DMS 273 treated with DMSO at 0.1 percent for 48 hours (cell line): ENCODE measurements around the gene LLGL2.

Experiments
- DNase-seq: peaks from one replicate; lab custom pipeline; 2025; lab: John Stamatoyannopoulos, UW

LLGL2 gene

DNA sequence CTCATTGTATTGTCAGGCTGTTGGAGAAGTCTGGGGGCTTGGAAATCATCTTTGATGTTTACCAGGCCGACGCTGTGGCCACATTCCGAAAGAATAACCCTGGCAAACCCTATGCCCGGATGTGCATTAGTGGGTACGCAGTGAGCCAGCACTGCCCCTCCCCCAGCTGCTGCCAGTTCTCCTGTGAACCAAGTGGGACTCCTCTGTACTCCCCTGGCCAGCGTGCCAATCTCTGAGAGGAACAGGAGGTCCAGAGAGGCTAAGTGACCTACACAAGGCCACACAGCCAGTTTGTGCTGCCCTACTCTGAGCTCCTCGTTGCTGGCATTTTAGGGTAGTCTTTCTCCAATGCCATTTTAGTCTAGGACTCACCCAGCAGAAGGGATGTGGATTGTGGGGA, 1.9 kb upstream of the LLGL2 start:
- DNase-seq, result no peak

DNA sequence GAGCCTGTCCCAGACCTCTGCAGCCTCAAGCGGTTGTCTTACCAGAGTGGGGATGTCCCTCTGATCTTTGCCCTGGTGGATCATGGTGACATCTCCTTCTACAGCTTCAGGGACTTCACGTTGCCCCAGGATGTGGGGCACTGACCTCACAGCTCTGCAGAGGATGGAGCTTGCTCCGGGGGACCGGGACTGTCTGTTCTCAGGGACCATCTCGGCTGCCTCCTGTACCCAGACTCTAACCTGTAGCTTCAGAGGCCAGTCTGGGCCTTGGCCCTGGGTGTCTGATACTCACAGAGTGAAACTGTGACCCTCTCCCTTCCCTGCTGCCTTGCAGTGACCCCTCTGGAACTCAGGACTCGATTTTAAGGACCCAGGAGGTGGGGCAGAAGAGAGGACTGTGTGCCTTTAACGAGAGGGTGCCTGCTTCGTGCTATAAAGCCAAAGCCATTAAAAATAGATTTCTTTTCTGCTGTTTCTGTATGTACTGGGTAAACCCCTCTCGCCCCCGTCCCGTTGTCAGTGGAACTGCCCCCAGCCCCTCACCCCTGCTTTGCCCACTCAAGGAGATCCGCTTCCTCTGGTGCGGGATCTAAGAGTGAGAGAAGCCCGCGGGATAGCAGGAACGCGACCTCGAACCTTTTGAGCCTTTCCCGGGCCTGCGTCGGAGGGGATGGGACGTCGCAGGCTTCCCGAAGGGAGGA, 1.1 kb upstream of the LLGL2 start:
- no peak for DNase-seq

DNA sequence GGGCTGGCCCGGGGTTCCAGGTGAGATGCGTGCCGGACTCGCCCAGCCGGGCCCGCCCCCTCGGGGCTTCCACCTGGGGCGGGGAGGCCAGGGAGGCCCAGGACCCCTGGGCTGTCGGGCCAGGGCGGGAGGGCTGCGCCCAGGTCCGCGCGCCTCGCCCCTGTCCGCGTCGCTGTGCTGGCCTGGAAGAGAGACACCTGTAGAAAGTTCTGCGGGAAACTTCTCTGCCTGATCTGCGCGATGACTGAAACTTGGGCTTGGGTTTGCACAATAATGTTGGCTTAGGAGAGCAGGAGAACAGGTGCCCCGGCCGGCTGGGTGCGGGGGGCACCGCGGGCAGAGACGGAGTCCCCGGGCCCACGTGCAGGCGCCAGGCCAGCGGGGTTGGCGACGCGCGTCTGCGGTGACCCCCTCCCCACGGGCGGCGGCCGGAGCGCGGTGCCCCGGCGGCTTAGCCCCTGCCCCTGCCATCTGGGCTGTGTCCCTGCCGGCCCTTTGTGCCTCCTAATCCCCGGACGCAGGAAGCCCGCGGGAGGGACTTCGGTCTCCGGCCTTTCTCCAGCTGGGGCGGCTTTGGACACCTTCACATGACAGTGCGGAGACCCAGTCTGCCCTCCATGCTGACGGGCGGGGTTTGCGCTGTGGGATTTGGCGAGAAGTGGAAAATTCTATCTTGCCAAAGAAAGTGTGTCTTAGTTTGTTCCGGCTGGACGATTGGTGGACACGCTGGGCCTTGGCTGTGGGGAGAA, 483 bp downstream of the LLGL2 start:
- no peak for DNase-seq

DNA sequence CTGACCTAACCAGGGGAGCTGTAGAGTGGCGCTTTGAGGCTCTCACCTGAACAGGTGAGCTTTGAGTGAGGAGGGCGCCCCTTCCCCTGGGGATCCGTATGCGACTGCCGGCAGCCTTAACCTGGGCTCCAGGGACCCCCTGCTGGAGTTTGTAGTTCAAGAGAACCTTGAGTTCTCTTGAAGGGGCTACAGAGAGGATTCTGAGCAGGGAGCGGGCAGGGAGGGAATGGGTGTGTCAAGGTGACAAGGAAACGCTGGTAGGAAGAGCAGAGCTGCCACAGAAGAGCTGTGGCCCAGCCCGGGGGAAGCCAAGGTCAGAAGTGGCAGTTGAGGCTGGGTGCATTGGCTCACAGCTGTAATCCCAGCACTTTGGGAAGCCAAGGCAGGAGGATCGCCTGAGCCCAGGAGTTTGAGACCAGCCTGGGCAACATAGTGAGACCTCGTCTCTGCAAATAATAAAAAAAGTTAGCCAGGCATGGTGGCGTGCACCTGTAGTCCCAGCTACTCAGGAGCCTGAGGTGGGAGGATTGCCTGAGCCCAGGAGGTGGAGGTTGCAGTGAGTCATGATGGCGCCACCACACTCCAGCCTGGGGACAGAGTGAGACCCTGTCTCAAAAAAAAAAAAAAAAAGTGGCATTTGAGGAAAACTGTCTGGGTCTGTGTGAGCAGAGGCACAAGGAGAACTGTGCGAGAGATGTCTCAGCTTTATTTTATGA, 1.2 kb downstream of the LLGL2 start:
- no peak for DNase-seq

DNA sequence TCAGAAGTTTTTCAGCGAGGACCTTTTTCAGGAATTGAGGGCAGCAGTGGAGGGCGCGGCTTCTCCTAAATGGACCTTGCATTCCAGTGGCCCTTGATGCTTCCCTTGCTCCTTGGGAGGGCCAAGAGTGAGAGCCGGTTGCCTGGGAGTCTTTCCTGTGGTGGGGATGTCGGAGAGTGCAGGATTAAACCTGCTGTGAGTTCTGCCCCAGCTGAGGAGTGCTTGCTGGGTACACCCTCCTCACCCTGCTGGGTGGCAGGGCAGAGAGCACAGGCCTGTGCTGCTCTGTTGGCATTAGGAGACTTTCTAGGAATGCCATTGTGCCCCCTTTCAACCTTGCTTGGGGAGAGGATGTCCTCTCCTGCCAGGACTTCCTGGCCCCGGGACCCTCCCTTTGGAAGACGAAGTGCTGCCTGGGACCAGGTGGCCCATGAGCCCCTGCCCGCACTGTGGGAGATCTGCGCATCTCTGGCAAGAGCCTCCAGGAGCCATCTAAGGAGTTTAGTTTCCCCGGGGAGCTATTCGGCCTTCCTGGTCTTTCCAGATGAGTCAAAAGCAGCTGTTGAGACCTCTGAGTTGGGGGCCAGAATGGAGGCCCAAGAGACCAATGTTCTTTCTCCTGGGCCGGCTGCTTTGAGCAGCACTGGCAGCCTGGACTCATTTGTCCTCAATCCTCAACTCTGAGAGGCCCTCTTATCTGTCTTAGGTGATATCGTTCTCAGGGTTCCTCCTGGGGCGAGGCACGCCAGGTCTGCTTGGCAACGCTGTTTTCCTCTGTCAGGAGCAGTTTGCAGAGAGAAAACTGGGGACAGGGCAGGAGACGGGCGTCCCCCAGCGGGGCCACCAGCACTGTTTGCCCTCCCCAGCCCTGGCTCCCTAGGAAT, 5.6 kb downstream of the LLGL2 start:
- DNase-seq, result no peak

DNA sequence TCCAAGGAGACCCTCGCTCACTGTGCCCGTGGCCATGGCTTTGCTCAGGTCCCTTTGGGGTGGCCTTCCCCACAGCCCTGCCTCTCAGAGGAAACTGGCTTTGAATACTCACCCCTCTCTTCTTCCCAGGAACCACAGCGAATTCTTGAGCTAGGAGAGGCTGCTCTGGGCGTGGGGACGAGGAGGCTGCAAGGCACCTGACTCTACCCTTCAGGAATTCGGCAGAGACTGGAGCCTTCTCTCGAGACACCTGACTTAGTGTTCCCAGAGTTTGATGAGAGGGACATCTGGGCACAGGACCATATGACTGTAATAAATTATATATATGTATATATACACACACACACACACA, 6.2 kb downstream of the LLGL2 start:
- DNase-seq, result no peak

DNA sequence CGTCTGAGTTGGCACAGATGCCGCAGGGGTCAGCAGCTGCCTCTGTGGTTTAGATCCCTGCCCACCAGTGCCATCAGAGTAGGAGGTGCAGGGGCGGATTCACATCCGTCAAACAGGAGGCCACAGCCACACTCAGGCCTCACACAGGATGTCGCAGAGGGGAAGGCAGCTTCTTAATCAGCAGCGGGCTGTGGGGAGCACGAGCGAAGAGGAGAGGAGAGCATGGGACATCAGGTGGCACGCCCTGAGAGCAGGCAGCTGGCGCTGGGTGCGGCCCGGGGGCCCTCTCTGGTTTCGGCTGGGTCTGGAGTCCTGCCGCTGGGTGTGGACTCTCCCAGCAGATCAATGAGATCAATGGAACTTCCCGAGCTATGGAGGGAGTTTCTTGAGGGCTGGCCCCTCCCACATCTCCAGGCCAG, 9.6 kb downstream of the LLGL2 start:
- no peak for DNase-seq

DNA sequence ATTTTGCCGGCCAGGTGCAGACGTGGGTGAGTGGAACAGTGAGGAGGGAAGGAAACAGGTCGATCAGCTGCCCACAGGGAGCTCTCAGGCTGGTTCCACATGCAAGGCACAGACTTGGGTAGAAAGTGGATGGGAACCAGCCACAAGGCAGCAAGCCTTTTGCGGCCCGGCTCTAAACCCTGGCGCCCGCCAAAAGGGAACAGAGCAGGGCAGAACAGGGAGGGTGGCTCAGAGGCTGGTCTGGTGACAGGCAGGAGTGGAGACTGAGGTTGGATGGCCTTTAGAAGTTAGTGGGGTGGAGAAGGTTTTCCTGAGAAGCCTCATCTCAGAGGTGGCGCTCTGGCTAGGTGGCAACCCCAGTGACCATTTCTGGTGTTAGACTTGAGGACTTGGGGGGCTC, 10.4 kb downstream of the LLGL2 start:
- DNase-seq, result no peak

DNA sequence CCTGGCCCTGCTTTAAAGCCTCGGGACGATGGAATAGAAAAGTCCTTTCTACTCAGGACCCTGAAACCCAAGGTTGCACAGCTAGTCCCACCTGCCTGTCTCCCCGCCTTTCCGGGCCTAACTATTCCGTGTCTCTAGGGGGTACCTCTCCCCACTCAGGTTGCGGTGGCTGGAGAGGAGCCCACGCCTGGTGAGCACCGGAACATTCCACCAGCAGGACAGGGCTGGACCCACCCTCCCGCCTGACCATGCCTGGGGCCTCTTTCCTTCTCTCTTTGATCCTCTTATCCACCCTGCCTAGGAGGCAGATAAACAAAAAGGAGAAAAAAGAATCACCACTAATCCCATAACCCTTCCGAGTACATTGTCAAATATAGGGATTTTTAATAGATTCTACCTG, 10.9 kb downstream of the LLGL2 start:
- DNase-seq, result no peak

DNA sequence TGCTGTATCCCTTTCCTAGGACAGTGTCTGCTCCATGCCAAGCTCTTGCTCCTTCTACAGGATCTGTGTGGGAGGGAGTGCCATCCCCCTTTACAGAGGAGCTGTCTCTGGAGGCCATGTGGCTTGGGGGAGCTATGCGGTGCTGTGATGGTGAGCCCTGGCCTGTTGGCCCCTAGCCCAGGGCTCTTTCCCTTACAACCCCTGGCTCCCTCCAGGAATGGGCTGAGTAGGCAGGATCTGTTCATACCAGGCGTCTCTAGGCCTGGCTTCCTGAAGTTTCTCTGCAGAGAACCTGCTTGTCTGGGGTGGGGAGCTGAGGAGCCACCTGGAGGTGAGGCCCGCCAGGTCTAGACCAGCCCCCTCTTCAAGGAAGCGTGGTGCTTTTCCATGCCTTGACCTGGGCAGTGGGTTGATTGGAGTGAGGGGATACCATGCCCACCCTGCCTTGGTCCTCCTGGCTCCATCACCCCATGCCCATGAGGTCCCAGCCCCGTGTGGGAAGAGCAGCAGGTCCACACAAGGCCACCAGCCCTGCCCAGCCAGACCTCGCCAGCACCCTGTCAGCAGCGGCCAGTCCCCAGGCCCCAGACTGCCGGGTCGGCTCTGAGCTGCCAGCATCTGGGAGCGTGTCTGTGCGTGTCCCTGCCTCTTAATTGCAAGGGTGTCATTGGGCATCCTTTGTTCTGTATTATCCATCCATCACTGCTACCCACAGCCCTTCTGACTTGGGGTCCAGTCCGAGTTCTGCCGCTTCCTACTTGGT, 14.7 kb downstream of the LLGL2 start:
- no peak for DNase-seq

DNA sequence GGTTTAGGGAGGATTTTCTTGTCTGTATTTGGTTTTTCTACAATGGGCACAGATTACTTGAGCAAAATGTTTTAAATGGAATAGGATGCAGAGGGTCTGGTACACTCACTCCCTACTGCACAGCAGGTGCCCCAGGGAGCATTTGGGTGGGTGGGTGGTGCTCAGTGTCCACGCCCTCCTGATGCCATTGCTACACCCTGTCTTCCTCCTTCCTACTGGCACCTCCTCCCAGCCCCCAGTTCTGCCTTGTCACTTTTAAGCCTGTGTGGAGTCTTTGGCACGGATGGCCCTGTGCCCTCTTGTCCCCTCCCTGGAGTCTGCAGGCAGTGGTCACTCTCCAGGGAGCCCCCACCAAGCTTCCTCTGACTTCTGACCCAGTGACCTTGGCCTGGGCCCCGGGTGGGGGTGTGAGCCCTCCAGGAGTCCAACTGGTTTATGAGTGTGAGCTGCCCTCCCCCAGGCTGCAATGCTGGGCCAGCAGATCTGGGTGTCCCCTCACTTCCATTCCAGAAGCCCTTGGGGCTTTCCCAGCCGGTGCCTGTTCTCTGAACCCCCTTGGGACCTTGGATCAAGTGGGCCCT, 15.5 kb downstream of the LLGL2 start:
- no peak for DNase-seq

DNA sequence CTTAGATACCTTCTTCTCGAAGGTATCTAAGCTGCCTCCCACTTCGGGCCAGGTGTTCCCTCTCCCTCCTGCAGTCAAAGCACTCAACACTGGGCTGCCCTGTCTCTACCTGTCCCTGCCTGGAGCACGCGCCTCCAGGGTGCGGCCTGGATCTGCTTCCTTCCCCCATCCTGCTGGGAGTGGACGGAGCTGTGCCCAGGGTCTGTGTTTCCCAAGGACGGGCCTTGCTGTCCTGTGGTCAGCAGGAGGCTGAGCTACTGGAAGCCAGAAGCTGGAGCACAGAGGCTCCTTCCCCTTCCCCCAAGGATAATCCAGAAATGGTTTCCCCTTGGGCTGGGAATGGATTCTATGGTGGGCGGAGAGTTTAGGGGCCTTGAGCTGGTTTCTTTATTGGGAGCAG, 16.7 kb downstream of the LLGL2 start:
- no peak for DNase-seq

DNA sequence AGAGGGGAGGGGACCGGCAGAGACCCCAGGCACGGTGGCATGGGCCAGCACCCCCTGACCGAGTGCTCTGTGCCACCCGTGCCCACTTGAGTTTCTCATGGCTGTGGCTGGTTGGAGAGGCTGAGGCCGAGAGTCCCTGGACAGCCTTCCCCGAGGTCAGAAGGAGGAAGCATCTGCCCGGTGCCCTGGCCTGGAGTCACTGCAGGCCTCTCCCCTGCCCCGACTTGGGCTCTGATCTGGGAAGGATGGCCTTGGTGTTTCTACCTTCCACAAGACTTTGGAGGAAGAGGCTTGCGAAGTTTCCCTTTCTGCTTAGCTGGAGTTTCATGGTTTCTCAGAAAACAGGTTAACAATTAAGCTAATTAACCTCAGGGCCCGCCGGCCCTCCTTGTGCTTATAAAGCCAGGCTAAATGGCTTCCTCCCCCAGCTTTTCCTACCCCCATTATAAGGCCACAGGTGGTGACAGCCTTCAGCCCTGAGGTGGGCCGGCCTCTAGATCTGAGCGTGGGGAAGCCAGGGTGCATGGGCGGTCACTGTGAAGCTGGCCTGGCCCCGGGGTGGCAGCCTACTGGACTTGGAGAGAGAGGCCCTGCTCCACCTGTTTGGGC, 17.3 kb downstream of the LLGL2 start:
- no peak for DNase-seq

DNA sequence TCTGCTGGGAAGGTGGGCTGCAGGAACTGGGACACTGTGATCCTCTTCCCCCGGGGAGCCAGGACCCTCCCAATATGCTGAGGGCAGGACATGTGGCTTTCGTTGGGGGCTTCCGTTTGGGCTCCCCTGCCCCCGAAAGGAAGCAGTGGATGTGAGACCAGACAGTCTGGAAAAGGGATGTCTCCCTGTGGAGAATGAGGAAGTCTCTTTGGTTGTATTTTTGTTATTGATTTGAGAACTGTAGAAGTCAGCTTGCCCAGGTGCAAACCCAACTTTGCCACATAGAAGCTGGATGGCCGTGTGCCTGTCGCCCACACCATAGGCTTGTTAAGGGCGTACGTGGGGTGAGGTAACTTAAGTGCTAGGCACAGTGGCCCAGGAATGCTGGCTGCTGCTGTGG, 18.8 kb downstream of the LLGL2 start:
- no peak for DNase-seq

DNA sequence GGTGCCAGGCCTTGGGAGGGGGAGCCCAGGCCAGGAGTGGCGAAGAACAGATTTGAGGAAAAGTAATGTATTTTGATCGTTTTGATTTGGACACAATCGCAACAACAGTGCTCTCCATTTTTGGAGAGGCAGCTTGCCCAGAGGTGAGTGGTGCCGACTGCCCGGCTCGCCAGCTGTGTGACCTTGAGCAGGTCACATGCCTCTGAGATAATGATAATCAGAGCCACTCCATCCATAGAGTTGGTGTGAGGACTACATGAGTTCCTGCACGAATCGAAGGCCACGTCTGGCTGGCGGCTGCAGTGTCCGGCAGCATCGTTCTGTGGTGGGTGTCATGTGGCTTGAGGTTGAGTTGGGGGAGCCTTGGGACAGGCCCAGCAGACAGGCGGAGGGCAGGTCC, 20.7 kb downstream of the LLGL2 start:
- no peak for DNase-seq

DNA sequence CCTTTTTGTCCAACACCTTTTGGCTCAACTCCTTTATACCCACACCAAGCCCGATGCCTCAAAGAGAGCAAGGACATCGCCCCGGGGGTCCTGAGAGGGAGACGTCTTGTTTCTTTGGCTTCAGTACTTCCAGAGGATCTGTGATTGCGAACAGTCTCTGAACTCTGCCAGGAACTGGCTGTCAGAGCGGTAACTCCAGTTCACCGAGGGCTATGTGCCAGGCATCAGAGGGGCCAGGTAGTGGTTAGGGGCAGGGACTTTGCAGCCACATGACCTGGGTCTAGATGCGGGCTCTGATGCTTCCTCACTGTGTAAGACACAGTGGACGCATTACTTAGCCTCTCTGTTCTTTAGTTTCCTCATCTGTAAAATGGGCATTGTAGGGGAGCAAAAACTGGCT, 21.6 kb downstream of the LLGL2 start:
- no peak for DNase-seq

DNA sequence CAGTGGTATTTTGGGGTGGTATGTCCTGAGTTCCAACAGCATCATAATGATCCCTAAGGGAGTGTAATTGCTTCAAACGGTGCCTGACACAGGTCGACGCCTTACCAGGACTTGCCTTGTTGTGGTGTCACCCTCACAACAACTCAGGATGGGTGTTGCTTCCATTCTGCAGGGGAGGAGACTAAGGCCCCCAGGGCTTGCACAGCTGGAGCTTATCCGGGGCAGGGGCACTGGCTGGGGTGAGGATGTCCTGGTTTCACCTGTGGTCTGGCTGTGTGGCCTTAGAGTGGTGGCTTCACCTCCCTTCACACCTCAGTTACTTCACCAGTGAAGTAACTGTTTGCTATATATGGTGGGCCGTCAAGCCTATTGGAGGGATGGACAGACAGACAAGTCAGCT, 23.3 kb downstream of the LLGL2 start:
- DNase-seq, result no peak

DNA sequence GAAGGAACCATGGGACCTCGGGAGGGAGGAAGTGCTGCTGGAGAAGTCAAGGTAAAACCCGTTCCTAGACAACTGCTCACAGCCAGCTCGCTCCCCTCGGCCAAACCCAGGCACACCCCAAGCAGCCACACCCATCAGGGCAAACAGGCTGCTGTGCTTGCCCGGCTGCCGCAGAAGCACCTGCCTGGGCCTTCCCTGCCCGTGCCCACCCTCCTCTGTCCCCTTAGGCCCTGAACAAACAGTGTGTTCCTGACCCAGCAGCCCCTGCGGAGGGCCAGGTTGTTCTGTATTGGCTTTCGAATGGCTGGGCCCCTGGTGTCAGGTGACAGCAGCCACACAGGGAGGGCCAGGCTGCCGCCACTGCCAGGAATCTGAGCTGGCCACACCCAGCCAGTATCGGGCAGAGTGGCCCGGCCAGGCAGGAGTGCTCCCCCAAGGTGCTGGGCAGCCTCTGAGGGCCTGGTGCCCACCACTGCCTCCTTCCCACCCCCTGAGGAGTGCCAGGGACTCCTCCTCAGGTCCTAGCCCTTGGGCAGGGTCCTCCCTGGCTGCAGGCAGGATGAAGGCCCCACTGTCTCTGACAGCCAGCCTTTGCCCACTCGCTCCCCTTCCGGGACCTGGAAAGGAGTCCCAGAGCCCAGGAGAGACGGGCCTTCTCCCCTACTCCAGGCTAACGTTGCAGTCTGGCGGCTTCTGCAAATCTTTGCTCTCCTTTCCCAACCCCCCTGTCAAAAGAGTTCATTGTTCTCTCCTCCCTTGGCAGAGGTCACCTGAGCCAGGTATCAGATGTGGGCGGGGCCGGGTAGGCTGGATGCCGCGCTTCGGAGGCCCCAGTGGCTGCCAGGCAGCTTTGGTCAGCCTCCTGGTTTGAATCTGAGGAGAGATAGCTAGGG, 24.0 kb downstream of the LLGL2 start:
- no peak for DNase-seq

DNA sequence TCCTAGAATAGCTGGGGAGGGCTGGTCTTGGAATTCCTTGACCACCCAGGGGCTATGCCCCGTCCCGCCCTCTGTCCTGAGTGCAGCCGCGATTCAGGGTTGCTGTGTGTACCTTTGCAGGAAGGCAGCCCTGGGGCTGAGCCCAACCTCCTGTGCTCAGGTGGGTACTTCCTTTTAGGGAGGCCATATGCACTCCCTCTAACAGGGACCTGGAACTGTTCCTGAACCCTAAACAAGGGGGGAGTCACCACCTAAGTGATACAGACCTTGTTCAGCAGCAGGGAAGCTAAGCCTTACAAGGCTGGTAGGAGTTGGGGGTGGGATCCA, 24.6 kb downstream of the LLGL2 start:
- DNase-seq, result no peak

DNA sequence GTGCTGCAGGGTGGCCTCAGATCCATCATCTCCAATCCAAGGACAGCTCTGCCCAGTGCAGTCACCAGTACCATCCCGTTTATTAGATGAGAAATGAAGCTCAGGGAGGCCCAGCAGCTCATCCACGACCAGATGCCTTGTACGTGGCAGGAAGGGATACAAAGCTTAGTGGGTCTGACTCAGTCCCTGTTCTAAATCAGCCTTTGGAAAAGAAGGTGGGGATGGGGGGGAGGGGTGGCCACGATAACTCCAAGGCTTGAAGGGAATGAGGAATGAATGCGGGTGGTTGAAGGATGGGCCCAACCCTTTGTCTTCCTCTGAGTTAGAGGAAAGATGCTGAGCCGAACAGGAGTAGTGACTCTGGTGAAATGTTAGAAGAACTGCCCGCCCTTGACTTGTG, 25.8 kb downstream of the LLGL2 start:
- DNase-seq, result no peak
